ENCODE data around the gene PDE11A. TPM values are rescaled to one million over a fixed set of nuclear protein-coding genes. Genes with fewer than 3 reads are reported as not detected.

PDE11A gene
- total RNA-seq, 1 experiment from 2014 or later = 0.61 TPM

GRCh38 chr2:177812713-177813396 lies 259.7 kb downstream of the PDE11A start:
- TF ChIP-seq SP1 (IDR thresholded peaks at IDR 0.05; ENCODE audit: low read depth) (no peak), CBX3 (IDR thresholded peaks at IDR 0.05; ENCODE audit: low read depth) (no peak)
- TF ChIP-seq, protein P1, sequence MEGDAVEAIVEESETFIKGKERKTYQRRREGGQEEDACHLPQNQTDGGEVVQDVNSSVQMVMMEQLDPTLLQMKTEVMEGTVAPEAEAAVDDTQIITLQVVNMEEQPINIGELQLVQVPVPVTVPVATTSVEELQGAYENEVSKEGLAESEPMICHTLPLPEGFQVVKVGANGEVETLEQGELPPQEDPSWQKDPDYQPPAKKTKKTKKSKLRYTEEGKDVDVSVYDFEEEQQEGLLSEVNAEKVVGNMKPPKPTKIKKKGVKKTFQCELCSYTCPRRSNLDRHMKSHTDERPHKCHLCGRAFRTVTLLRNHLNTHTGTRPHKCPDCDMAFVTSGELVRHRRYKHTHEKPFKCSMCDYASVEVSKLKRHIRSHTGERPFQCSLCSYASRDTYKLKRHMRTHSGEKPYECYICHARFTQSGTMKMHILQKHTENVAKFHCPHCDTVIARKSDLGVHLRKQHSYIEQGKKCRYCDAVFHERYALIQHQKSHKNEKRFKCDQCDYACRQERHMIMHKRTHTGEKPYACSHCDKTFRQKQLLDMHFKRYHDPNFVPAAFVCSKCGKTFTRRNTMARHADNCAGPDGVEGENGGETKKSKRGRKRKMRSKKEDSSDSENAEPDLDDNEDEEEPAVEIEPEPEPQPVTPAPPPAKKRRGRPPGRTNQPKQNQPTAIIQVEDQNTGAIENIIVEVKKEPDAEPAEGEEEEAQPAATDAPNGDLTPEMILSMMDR (IDR thresholded peaks at IDR 0.05 in 2 of 3, conservative IDR thresholded peaks at IDR 0.05 in 1 of 3; ENCODE audit: borderline replicate concordance in 1 of 3, insufficient read depth in 1 of 3, low read depth in 2 of 3, low read length in 2 of 3) = peak in 2 of 3 experiments; percentile 27 to 31; a peak in 3 of 6 replicates
- no TSS peak for BruUV-seq (replicated peaks)
- H4K20me1 ChIP-seq (ENCODE audit: insufficient read depth) = no peaks in the 10 kb centered on the region
- ATAC-seq (peak; percentile 81), DNase-seq (ENCODE audit: low read depth, low spot score) (no peak)
- no peak overlapping the region for H3K4me2 ChIP-seq (ENCODE audit: low read length)
- H3K9ac ChIP-seq (ENCODE audit: low read length) = no peak overlapping the region
- ChIA-PET CTCF (interaction anchor here (1.5 to 1.8 kb wide), 2 partner anchors 13 to 40 kb away, joined by 3 to 6 read pairs; no protein-coding TSS in a partner anchor), RAD21 (ENCODE audit: low non-redundant PET in 1 of 2, low total read pairs in 2 of 2, uncharacterized antibody in 2 of 2, unreplicated experiment in 2 of 2) (no interaction called here), POLR2A (no interaction called here)
- no peaks in the 10 kb centered on the region for H3K27me3 ChIP-seq (ENCODE audit: insufficient read depth, low read length)
- no peaks in the 10 kb centered on the region for H3K79me2 ChIP-seq (ENCODE audit: insufficient read depth, low read length)
- H3K9me3 ChIP-seq (ENCODE audit: control insufficient read depth in 1 of 2, insufficient read depth in 1 of 2, low read depth in 1 of 2, low read length in 2 of 2) = no peaks in the 10 kb centered on the region
- H2AFZ ChIP-seq (ENCODE audit: low read depth, low read length, poor library complexity, severe bottlenecking) = no peak overlapping the region
- intact Hi-C loops (cut with micrococcal nuclease) = no loop called here
- no peaks in the 10 kb centered on the region for H3K36me3 ChIP-seq (ENCODE audit: control insufficient read depth in 1 of 2, insufficient read depth in 2 of 2, low read length in 2 of 2)
- H3K4me3 ChIP-seq (replicated peaks in 1 of 2; ENCODE audit: low read depth in 1 of 2, low read length in 2 of 2) = no peak overlapping the region
- no peak overlapping the region for H3K27ac ChIP-seq (ENCODE audit: low read depth, low read length)
- no peaks in the 10 kb centered on the region for H3K9me2 ChIP-seq (ENCODE audit: insufficient read depth)
- no peaks in the 10 kb centered on the region for H3K4me1 ChIP-seq (ENCODE audit: control insufficient read depth in 1 of 2, insufficient read depth in 2 of 2, low read length in 2 of 2)

DNA sequence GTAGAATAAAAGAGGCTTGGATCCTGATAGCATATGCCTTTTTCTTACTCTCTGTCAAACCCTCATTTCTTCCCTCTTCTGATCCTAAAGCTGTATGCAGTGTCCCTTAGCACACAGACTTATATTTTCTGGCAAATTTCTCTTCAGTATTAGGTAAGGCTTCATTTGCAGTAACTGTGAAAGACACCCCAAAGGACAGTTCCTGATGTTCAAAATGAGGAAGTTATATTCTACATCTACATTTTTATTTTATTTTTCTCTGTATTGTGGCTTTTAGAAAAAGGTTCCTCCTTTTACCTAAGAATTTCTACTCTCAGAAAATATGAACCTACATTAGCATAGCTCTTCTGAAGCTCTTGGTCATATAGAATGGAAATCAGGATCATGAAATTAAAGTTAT lies 261.7 kb downstream of the PDE11A start:
- no peak overlapping the region for H2AFZ ChIP-seq (ENCODE audit: low read depth, low read length, poor library complexity, severe bottlenecking)
- H3K4me1 ChIP-seq (ENCODE audit: control insufficient read depth in 1 of 2, insufficient read depth in 2 of 2, low read length in 2 of 2) = no peaks in the 10 kb centered on the region
- H3K9me3 ChIP-seq (ENCODE audit: control insufficient read depth in 1 of 2, insufficient read depth in 1 of 2, low read depth in 1 of 2, low read length in 2 of 2) = no peaks in the 10 kb centered on the region
- H3K36me3 ChIP-seq (ENCODE audit: control insufficient read depth in 1 of 2, insufficient read depth in 2 of 2, low read length in 2 of 2) = no peaks in the 10 kb centered on the region
- no peak overlapping the region for H3K4me3 ChIP-seq (replicated peaks in 1 of 2; ENCODE audit: low read depth in 1 of 2, low read length in 2 of 2)
- H3K27ac ChIP-seq (ENCODE audit: low read depth, low read length) = no peak overlapping the region
- no peaks in the 10 kb centered on the region for H3K27me3 ChIP-seq (ENCODE audit: insufficient read depth, low read length)
- no peak overlapping the region for H3K4me2 ChIP-seq (ENCODE audit: low read length)
- TF ChIP-seq ELF1 (IDR thresholded peaks at IDR 0.05; ENCODE audit: borderline replicate concordance, low read depth) = no peak
- TF ChIP-seq, protein P1 (IDR thresholded peaks at IDR 0.05 in 2 of 3, conservative IDR thresholded peaks at IDR 0.05 in 1 of 3; ENCODE audit: borderline replicate concordance in 1 of 3, insufficient read depth in 1 of 3, low read depth in 2 of 3, low read length in 2 of 3) = no peak
- TF ChIP-seq YY1 (IDR thresholded peaks at IDR 0.05; ENCODE audit: extremely low read depth, insufficient replicate concordance, low read depth, low read length) = no peak
- intact Hi-C loops (cut with micrococcal nuclease) = no loop called here
- DNase-seq (ENCODE audit: low read depth, low spot score) = no peak
- no peaks in the 10 kb centered on the region for H3K9me2 ChIP-seq (ENCODE audit: insufficient read depth)
- ChIA-PET POLR2A (no interaction called here), RAD21 (ENCODE audit: low non-redundant PET in 1 of 2, low total read pairs in 2 of 2, uncharacterized antibody in 2 of 2, unreplicated experiment in 2 of 2) (no interaction called here), CTCF (no interaction called here)
- no peak for ATAC-seq
- H4K20me1 ChIP-seq (ENCODE audit: insufficient read depth) = no peaks in the 10 kb centered on the region
- BruUV-seq (replicated peaks) = no TSS peak
- H3K79me2 ChIP-seq (ENCODE audit: insufficient read depth, low read length) = no peaks in the 10 kb centered on the region
- H3K9ac ChIP-seq (ENCODE audit: low read length) = no peak overlapping the region
